ENCODE data around the gene ASB18. TPM values are rescaled to one million over a fixed set of nuclear protein-coding genes. Genes with fewer than 3 reads are reported as not detected.

The ASB18 gene
- polyA plus RNA-seq, 12 donors: 3.3 to 13.4 (median 8.8) TPM; not detected in 1

GRCh38 chr2:236175548-236176150, 88.6 kb downstream of the ASB18 start:
- DNase-seq: no peak

- no peak for DNase-seq
Measured at GRCh38 chr2:236173729-236174607, 90.2 kb downstream of the ASB18 start.

GRCh38 chr2:236173036-236173728, 91.0 kb downstream of the ASB18 start:
- DNase-seq: no peak

- DNase-seq: no peak
Measured at GRCh38 chr2:236172255-236173035, 91.8 kb downstream of the ASB18 start.

- no peak for DNase-seq
Measured at GRCh38 chr2:236171680-236172254, 92.4 kb downstream of the ASB18 start.

- DNase-seq: no peak
Measured at GRCh38 chr2:236171181-236171679, 93.0 kb downstream of the ASB18 start.

GRCh38 chr2:236170590-236171165, 93.5 kb downstream of the ASB18 start:
- no peak for DNase-seq

- DNase-seq: no peak
Measured at GRCh38 chr2:236169741-236170589, 94.2 kb downstream of the ASB18 start.

GRCh38 chr2:236169151-236169721, 95.0 kb downstream of the ASB18 start:
- no peak for DNase-seq

- DNase-seq: no peak
Measured at GRCh38 chr2:236168110-236169080, 95.8 kb downstream of the ASB18 start, which contains the start of gene GBX2. Gene GBX2 (minus strand): TSS chr2:236168386. CDS start chr2:236167971, 415 bp downstream.

GRCh38 chr2:236167297-236168109, 96.7 kb downstream of the ASB18 start:
- no peak for DNase-seq

GRCh38 chr2:236166796-236167296, 97.4 kb downstream of the ASB18 start:
- no peak for DNase-seq

GRCh38 chr2:236165842-236166795, 98.1 kb downstream of the ASB18 start:
- no peak for DNase-seq

GRCh38 chr2:236164925-236165841, 99.0 kb downstream of the ASB18 start:
- DNase-seq: no peak
